Chondrocyte (in vitro differentiated cells): Measurements from ENCODE around the gene NCSTN. TPM values are rescaled to one million over a fixed set of nuclear protein-coding genes. Genes with fewer than 3 reads are reported as not detected.

Experiments
- DNase-seq: peaks from one replicate; pipeline ENCODE4 v3.0.0; 2021; ENCODE audit warnings: mixed read lengths, low spot score
- H3K27ac Mint-ChIP-seq: one replicate; pipeline ENCODE4 v1.8.0; 2021; ENCODE audit warnings: mild to moderate bottlenecking, moderate library complexity, mixed read lengths; ENCODE audit not compliant: unreplicated experiment
- H3K27me3 Mint-ChIP-seq: 2 replicates; pipeline ENCODE4 v1.8.0; 2021; ENCODE audit warnings: low read depth, mixed read lengths
- H3K36me3 Mint-ChIP-seq: 2 replicates; pipeline ENCODE4 v1.8.0; 2021; ENCODE audit warnings: low read depth, mixed read lengths
- H3K4me1 Mint-ChIP-seq: 2 replicates; pipeline ENCODE4 v1.8.0; 2021; ENCODE audit warnings: low read depth, mild to moderate bottlenecking, mixed read lengths
- H3K4me3 Mint-ChIP-seq: one replicate; pipeline ENCODE4 v1.8.0; 2021; ENCODE audit warnings: mild to moderate bottlenecking, moderate library complexity, mixed read lengths; ENCODE audit not compliant: unreplicated experiment
- H3K9me3 Mint-ChIP-seq: 2 replicates; pipeline ENCODE4 v1.8.0; 2021; ENCODE audit warnings: low read depth, mixed read lengths
- CTCF ChIP-seq: fragments of 200-600 bp; sonication (generic); IDR thresholded peaks from 2 replicates; pipeline ENCODE4 v1.5.0; 2021; ENCODE audit warnings: antibody characterized with exemption, mild to moderate bottlenecking, moderate library complexity
- total RNA-seq: library from RNA; stranded (reverse); gene quantifications from 3 replicates; pipeline ENCODE4 v1.2.1, GENCODE V29; 2021

NCSTN gene
- total RNA-seq, 1 donor from 2014 or later = 94.6 TPM

GRCh38 chr1:160353223-160353622 lies 10.0 kb downstream of the NCSTN start:
- Mint-ChIP-seq H3K4me1 (no peaks in the 10 kb centered on the region), H3K9me3 (no peaks in the 10 kb centered on the region), H3K27me3 (no peaks in the 10 kb centered on the region), H3K36me3 (peaks cover 52% of the 10 kb centered on the region), H3K4me3 (no peak overlapping the region), H3K27ac (no peak overlapping the region)
- no peak for TF ChIP-seq CTCF
- no peak for DNase-seq

- no peaks in the 10 kb centered on the region for H3K9me3 Mint-ChIP-seq
- no peak for DNase-seq
- no peaks in the 10 kb centered on the region for H3K27me3 Mint-ChIP-seq
- H3K4me1 Mint-ChIP-seq = no peaks in the 10 kb centered on the region
- no peak overlapping the region for H3K4me3 Mint-ChIP-seq
- peaks cover 58% of the 10 kb centered on the region for H3K36me3 Mint-ChIP-seq
- peak; percentile 73 for TF ChIP-seq CTCF
- no peak overlapping the region for H3K27ac Mint-ChIP-seq
Measured at GRCh38 chr1:160354388-160354985, 11.3 kb downstream of the NCSTN start.

GRCh38 chr1:160357286-160358002 lies 14.3 kb downstream of the NCSTN start:
- H3K4me3 Mint-ChIP-seq = no peak overlapping the region
- no peak for DNase-seq
- TF ChIP-seq CTCF = no peak

GRCh38 chr1:160358073-160358472 lies 14.9 kb downstream of the NCSTN start:
- Mint-ChIP-seq H3K27ac (no peak overlapping the region), H3K4me3 (no peak overlapping the region), H3K27me3 (no peaks in the 10 kb centered on the region), H3K9me3 (no peaks in the 10 kb centered on the region), H3K36me3 (peaks cover 50% of the 10 kb centered on the region), H3K4me1 (peaks cover 10% of the 10 kb centered on the region)
- no peak for DNase-seq
- TF ChIP-seq CTCF = no peak

More at GRCh38 chr1:160357286-160358002, 14.3 kb downstream of the NCSTN start:
- Mint-ChIP-seq H3K4me1 (peaks cover 8% of the 10 kb centered on the region), H3K9me3 (no peaks in the 10 kb centered on the region), H3K36me3 (peaks cover 53% of the 10 kb centered on the region), H3K27me3 (no peaks in the 10 kb centered on the region), H3K27ac (no peak overlapping the region)

- Mint-ChIP-seq H3K4me3 (no peak overlapping the region), H3K36me3 (peaks cover 42% of the 10 kb centered on the region), H3K4me1 (peaks cover 10% of the 10 kb centered on the region), H3K9me3 (no peaks in the 10 kb centered on the region), H3K27ac (no peak overlapping the region), H3K27me3 (no peaks in the 10 kb centered on the region)
- DNase-seq = no peak
- no peak for TF ChIP-seq CTCF
Measured at GRCh38 chr1:160359559-160360226, 16.5 kb downstream of the NCSTN start.
